Liver (tissue), 9 donors: ENCODE data around the gene AFDN. TPM values are rescaled to one million over a fixed set of nuclear protein-coding genes. Genes with fewer than 3 reads are reported as not detected.

Experiments
- DNase-seq: peaks from one replicate; pipeline ENCODE4 v3.0.0-alpha.2; 2017; ENCODE audit warnings: low spot score
- H3K27ac ChIP-seq, 2 donors: one replicate each; pipeline ENCODE4 v1.7.0; 2013; ENCODE audit warnings: inconsistent platforms in 2 of 2, low read length in 2 of 2, control low read depth in 1 of 2, low read depth in 1 of 2, mild to moderate bottlenecking in 1 of 2
- H3K27me3 ChIP-seq, 4 donors: one replicate each; pipeline versions ENCODE4 v1.6.1 to v1.7.0; 2013; ENCODE audit warnings: low read length in 3 of 4, inconsistent platforms in 1 of 4, mild to moderate bottlenecking in 1 of 4, moderate library complexity in 1 of 4; ENCODE audit not compliant: control insufficient read depth in 4 of 4, insufficient read depth in 4 of 4
- H3K36me3 ChIP-seq, 4 donors: one replicate each; pipeline versions ENCODE4 v1.6.1 to v1.7.0; 2013; ENCODE audit warnings: low read length in 3 of 4, mild to moderate bottlenecking in 3 of 4, low read depth in 1 of 4, moderate library complexity in 1 of 4; ENCODE audit not compliant: control insufficient read depth in 4 of 4, insufficient read depth in 3 of 4
- H3K4me1 ChIP-seq, 4 donors: one replicate each; pipeline versions ENCODE4 v1.6.1 to v1.7.0; 2013; ENCODE audit warnings: low read length in 3 of 4, mild to moderate bottlenecking in 3 of 4, moderate library complexity in 1 of 4; ENCODE audit not compliant: control insufficient read depth in 4 of 4, insufficient read depth in 4 of 4
- H3K4me3 ChIP-seq, 3 donors: one replicate each; pipeline versions ENCODE4 v1.6.1 to v1.7.0; 2013; ENCODE audit warnings: low read length in 3 of 3, control low read depth in 1 of 3, low read depth in 1 of 3, mild to moderate bottlenecking in 1 of 3
- H3K9ac ChIP-seq, 2 donors: one replicate each; pipeline ENCODE4 v1.7.0; 2013; ENCODE audit warnings: low read length in 2 of 2, mild to moderate bottlenecking in 2 of 2, moderate library complexity in 2 of 2, control low read depth in 1 of 2, low read depth in 1 of 2
- H3K9me3 ChIP-seq, 4 donors: one replicate each; pipeline versions ENCODE4 v1.6.1 to v1.7.0; 2013; ENCODE audit warnings: low read length in 3 of 4; ENCODE audit not compliant: control insufficient read depth in 4 of 4
- ATF3 ChIP-seq: IDR thresholded peaks from 2 replicates; pipeline ENCODE4 v1.6.1; 2016; ENCODE audit warnings: antibody characterized with exemption
- CTCF ChIP-seq: fragments of 150-350 bp; IDR thresholded peaks from 2 replicates; pipeline ENCODE4 v1.5.1; 2017; ENCODE audit warnings: improper control_type of control experiment, low read depth, low read length; ENCODE audit not compliant: missing input control
- EGR1 ChIP-seq, 2 donors: IDR thresholded peaks; 2 replicates each; pipeline ENCODE4 v1.6.1; 2016 to 2018; ENCODE audit warnings: antibody characterized with exemption in 2 of 2, low read depth in 2 of 2
- FOXA1 ChIP-seq: IDR thresholded peaks from 2 replicates; pipeline ENCODE4 v1.6.1; 2016; ENCODE audit warnings: antibody characterized with exemption
- FOXA2 ChIP-seq: IDR thresholded peaks from 2 replicates; pipeline ENCODE4 v1.6.1; 2016; ENCODE audit warnings: antibody characterized with exemption
- GABPA ChIP-seq, 2 donors: IDR thresholded peaks in 1 of 2; conservative IDR thresholded peaks in 1 of 2; 2 replicates each; pipeline ENCODE4 v1.6.1; 2016; ENCODE audit warnings: antibody characterized with exemption in 2 of 2, mild to moderate bottlenecking in 1 of 2, moderate library complexity in 1 of 2
- HNF4A ChIP-seq, 2 donors: conservative IDR thresholded peaks; 2 replicates each; pipeline ENCODE4 v1.6.1; 2016; ENCODE audit warnings: antibody characterized with exemption in 2 of 2, mild to moderate bottlenecking in 2 of 2
- HNF4G ChIP-seq: IDR thresholded peaks from 2 replicates; pipeline ENCODE4 v1.6.1; 2016; ENCODE audit warnings: antibody characterized with exemption
- JUND ChIP-seq, 2 donors: IDR thresholded peaks; 2 replicates each; pipeline ENCODE4 v1.6.1; 2016; ENCODE audit warnings: antibody characterized with exemption in 2 of 2
- MAX ChIP-seq: IDR thresholded peaks from 2 replicates; pipeline ENCODE4 v1.6.1; 2016; ENCODE audit warnings: antibody characterized with exemption
- NR2F2 ChIP-seq: IDR thresholded peaks from 2 replicates; pipeline ENCODE4 v1.6.1; 2016; ENCODE audit warnings: antibody characterized with exemption
- RAD21 ChIP-seq, 2 donors: IDR thresholded peaks; 2 replicates each; pipeline ENCODE4 v1.6.1; 2016; ENCODE audit warnings: antibody characterized with exemption in 2 of 2, mild to moderate bottlenecking in 2 of 2
- REST ChIP-seq: IDR thresholded peaks from 2 replicates; pipeline ENCODE4 v1.6.1; 2016; ENCODE audit warnings: antibody characterized with exemption, mild to moderate bottlenecking
- RXRA ChIP-seq, 2 donors: IDR thresholded peaks; 2 replicates each; pipeline ENCODE4 v1.6.1; 2017 to 2018; ENCODE audit warnings: antibody characterized with exemption in 2 of 2, mild to moderate bottlenecking in 1 of 2
- SP1 ChIP-seq: IDR thresholded peaks from 2 replicates; pipeline ENCODE4 v1.6.1; 2018; ENCODE audit warnings: antibody characterized with exemption, mild to moderate bottlenecking
- TAF1 ChIP-seq: conservative IDR thresholded peaks from 2 replicates; pipeline ENCODE4 v1.6.1; 2016; ENCODE audit warnings: antibody characterized with exemption, mild to moderate bottlenecking
- YY1 ChIP-seq: IDR thresholded peaks from 2 replicates; pipeline ENCODE4 v1.6.1; 2016; ENCODE audit warnings: antibody characterized with exemption, mild to moderate bottlenecking
- ZBTB33 ChIP-seq: IDR thresholded peaks from 2 replicates; pipeline ENCODE4 v1.6.1; 2016; ENCODE audit warnings: antibody characterized with exemption
- WGBS: extraction: QIAGEN DNeasy Blood & Tissue Kit; methylation state at CpG from one replicate; pipeline ENCODE4 v1.1.7; 2013; 5-methylcytosine and 5-hydroxymethylcytosine counted together
- polyA plus RNA-seq, 2 donors: library from polyadenylated mRNA; stranded (reverse) in 1 of 2; unstranded in 1 of 2; fragments of 200-250 nt in 1 of 2; fragments of >200 nt in 1 of 2; fragmentation: Nextera tagmentation in 1 of 2; extraction: Ambion mirVana in 1 of 2; gene quantifications; one replicate each; pipeline versions ENCODE4 v1.2.1 to v1.2.3, GENCODE V29; 2013 to 2015
- total RNA-seq, 2 donors: library from RNA; depleted of rRNA; stranded (reverse); fragments of >200 nt; gene quantifications; one replicate each; pipeline ENCODE4 v1.2.3, GENCODE V29; 2014
- donor health status: healthy.
- donor health status: healthy.
- donor health status: healthy.
- donor health status: healthy.
- donor health status: healthy.

AFDN gene
- total and polyA plus RNA-seq, 4 donors, result 21.3 to 145 (median 29.3) TPM

GRCh38 chr6:167801263-167801662, 25.4 kb upstream of the AFDN start:
- DNase-seq, result no peak
- 83% methylated on average over 1 of the region's 1 CpG for WGBS
- no peaks in the 10 kb centered on the region for H3K9me3 ChIP-seq
- H3K4me1 ChIP-seq, result peaks cover 5 to 29% (median 17%) of the 10 kb centered on the region in 4 donors
- H3K4me3 ChIP-seq, result no peak overlapping the region
- no peak overlapping the region for H3K27ac ChIP-seq
- H3K9ac ChIP-seq, result no peak overlapping the region
- TF ChIP-seq REST (no peak), FOXA1 (no peak), SP1 (no peak), ATF3 (no peak), MAX (no peak), NR2F2 (no peak), YY1 (no peak), HNF4A (conservative IDR thresholded peaks at IDR 0.05) (no peak), FOXA2 (no peak), HNF4G (no peak), JUND (IDR thresholded peaks at IDR 0.05) (no peak)
- H3K36me3 ChIP-seq, result no peaks in the 10 kb centered on the region
- H3K27me3 ChIP-seq, result no peaks in the 10 kb centered on the region

GRCh38 chr6:167802339-167802738, 24.4 kb upstream of the AFDN start:
- WGBS, result over 99% methylated on average over 3 of the region's 3 CpGs
- Histone ChIP-seq H3K4me3 (no peak overlapping the region), H3K9ac (no peak overlapping the region), H3K27me3 (no peaks in the 10 kb centered on the region), H3K4me1 (peaks cover 2 to 20% (median 14%) of the 10 kb centered on the region in 4 donors), H3K9me3 (no peaks in the 10 kb centered on the region), H3K27ac (no peak overlapping the region), H3K36me3 (no peaks in the 10 kb centered on the region)
- no peak for TF ChIP-seq TAF1
- TF ChIP-seq YY1, result no peak
- no peak for TF ChIP-seq ATF3
- TF ChIP-seq RAD21 (IDR thresholded peaks at IDR 0.05), result no peak
- TF ChIP-seq MAX, result no peak
- no peak for TF ChIP-seq CTCF
- no peak for TF ChIP-seq HNF4G
- TF ChIP-seq FOXA2, result no peak
- TF ChIP-seq GABPA (IDR thresholded peaks at IDR 0.05 in 1 of 2, conservative IDR thresholded peaks at IDR 0.05 in 1 of 2), result no peak
- no peak for TF ChIP-seq HNF4A (conservative IDR thresholded peaks at IDR 0.05)
- no peak for TF ChIP-seq ZBTB33
- no peak for TF ChIP-seq REST
- TF ChIP-seq SP1, result no peak
- no peak for TF ChIP-seq NR2F2
- no peak for TF ChIP-seq RXRA (IDR thresholded peaks at IDR 0.05)
- TF ChIP-seq FOXA1, result no peak
- no peak for TF ChIP-seq JUND (IDR thresholded peaks at IDR 0.05)
- TF ChIP-seq EGR1 (IDR thresholded peaks at IDR 0.05; ENCODE audit: low read depth in 2 of 2), result no peak
- DNase-seq, result no peak
